Epithelial cell of proximal tubule (primary cell): ENCODE data around the gene ATP2B3. TPM values are rescaled to one million over a fixed set of nuclear protein-coding genes. Genes with fewer than 3 reads are reported as not detected.

Experiments
- DNase-seq: peaks from one replicate; pipeline ENCODE4 v3.0.0-alpha.2; 2011; ENCODE audit warnings: low read depth
- H3K4me3 ChIP-seq: 2 replicates; pipeline ENCODE4 v1.5.1; 2011; ENCODE audit warnings: low read depth, mild to moderate bottlenecking, low read length
- total RNA-seq: library from RNA; depleted of rRNA; stranded (reverse); fragments of >200 nt; gene quantifications from 2 replicates; pipeline ENCODE4 v1.2.3, GENCODE V29; 2015
- TF ChIP-seq, protein P1 (sequence below): conservative IDR thresholded peaks from 2 replicates; pipeline ENCODE4 v1.5.1; 2012; ENCODE audit warnings: low read depth, mild to moderate bottlenecking, low read length

ATP2B3 gene
- total RNA-seq, 1 donor from 2014 or later = not detected

DNA sequence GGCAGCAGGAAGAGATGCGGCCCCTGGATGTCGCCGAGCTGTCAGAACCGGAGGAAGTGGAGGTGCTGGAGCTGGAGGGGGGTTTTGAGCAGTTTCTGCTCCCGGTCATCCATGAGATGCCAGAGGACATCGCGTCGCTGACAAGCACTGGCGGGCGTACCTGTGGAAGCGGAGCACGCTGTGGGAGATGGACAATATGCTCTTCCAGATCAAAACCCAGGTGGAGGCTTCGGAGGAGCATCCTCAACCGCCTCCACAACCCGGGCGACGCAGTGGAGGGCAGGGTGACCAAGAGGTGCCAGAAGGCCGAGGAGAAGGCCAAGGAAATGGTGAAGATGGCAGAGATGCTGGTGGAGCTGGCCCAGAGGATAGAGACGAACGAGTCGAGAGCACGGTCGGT, 89.1 kb downstream of the ATP2B3 start:
- H3K4me3 ChIP-seq = no peak overlapping the region
- TF ChIP-seq, protein P1, sequence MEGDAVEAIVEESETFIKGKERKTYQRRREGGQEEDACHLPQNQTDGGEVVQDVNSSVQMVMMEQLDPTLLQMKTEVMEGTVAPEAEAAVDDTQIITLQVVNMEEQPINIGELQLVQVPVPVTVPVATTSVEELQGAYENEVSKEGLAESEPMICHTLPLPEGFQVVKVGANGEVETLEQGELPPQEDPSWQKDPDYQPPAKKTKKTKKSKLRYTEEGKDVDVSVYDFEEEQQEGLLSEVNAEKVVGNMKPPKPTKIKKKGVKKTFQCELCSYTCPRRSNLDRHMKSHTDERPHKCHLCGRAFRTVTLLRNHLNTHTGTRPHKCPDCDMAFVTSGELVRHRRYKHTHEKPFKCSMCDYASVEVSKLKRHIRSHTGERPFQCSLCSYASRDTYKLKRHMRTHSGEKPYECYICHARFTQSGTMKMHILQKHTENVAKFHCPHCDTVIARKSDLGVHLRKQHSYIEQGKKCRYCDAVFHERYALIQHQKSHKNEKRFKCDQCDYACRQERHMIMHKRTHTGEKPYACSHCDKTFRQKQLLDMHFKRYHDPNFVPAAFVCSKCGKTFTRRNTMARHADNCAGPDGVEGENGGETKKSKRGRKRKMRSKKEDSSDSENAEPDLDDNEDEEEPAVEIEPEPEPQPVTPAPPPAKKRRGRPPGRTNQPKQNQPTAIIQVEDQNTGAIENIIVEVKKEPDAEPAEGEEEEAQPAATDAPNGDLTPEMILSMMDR = no peak
- no peak for DNase-seq

DNA sequence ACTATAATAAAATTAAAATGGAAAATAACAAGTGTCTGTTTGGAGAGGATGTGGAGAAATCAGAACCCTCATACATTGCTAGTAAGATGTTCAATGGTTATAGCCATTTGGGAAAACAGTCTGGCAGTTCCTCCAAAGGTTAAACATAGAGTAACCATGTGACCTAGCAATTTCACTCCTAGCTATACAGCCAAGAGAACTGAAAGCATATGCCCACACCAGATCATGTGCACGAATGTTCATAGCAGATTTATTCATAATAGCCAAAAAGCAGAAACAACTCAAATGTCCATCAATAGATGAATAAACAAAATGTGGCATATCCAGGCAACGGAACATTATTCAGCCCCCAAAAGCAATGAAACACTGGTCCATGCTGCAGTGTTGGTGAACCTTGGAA, 90.9 kb downstream of the ATP2B3 start:
- TF ChIP-seq, protein P1 = no peak
- no peak for DNase-seq
- no peak overlapping the region for H3K4me3 ChIP-seq

DNA sequence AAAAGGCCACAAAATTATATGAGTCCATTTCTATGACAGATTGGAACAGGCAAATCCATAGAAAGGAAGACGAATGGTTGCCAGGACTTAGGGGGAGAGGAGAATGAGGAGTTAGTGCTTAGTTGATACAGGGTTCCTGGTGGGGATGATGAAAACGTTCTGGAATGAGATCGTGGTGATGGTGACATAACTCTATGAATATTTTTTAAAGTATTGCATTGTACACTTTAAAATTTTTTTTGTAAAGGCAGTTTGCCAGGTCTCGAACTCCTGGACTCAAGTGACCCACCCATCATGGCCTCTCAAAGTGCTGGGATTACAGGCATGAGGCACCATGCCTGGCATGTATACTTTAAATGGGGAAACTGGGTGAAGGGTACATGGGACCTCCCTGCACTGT, 91.4 kb downstream of the ATP2B3 start:
- no peak overlapping the region for H3K4me3 ChIP-seq
- TF ChIP-seq, protein P1 = no peak
- no peak for DNase-seq

DNA sequence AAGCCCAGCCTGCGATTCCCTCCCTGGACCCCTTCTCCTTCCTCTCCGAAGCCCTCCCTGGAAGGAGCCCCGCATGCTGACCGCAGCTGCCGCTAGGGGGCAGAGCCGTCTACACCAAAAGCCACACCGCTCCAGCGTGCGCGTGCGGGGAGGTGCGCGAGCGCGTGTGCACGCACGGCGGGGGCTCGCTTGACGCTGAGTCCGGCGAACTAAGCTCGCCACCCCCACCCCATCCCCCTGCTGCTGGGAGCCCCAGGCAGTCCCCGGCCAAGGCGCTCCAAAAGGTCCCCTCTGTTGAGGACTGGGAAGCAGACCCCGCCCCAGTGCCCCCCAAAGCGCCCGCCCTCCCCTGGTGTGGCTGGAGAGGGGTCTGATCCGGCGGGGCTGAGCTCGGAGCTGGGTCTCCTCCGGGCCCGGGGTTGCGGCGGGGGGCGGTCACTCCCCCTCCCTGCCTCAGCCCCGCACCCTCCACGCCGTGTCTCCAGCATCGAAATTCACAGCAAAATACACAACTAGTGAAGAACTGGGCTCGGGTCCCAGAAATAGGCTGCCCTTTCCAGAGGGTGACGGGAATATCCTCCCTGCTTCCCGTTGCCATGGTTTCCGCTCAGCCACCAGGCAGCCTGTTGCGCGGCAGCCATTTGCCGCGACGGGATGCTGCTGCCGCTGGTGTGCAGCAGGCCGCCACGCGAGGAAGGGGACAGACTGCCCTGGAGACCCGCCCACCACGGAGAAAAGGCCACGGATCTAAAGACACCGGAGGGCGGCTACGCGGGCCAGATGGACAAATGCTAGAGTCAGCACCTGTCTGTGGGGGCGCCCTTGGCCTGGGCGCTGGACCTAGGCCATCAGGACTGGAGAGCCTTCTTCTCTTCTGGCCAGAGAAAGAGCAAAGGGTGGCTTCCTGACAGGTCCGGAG, 92.7 kb downstream of the ATP2B3 start:
- DNase-seq = no peak
- TF ChIP-seq, protein P1 = peak; percentile 65
- H3K4me3 ChIP-seq = peak overlapping the region; percentile 21

DNA sequence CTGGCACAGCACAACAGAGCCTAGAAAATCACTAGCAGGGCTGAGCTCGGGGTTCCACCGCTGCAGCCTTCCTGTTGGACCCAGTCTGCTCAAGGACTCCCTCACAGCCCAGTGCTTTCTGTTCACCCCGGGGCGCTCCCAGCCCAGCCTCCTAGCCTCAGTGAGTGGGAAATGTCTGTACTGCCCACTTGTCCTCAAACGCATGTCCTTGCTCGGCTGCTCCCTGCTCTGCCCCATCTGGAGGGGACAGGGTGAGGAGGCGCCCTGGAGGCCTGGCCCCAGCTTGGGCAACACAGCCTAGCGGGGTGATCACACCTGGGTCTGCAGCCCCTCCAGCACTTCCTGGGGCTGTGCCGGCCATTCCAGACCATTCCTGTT, 93.4 kb downstream of the ATP2B3 start:
- H3K4me3 ChIP-seq = no peak overlapping the region
- DNase-seq = no peak
- TF ChIP-seq, protein P1 = peak; percentile 2

DNA sequence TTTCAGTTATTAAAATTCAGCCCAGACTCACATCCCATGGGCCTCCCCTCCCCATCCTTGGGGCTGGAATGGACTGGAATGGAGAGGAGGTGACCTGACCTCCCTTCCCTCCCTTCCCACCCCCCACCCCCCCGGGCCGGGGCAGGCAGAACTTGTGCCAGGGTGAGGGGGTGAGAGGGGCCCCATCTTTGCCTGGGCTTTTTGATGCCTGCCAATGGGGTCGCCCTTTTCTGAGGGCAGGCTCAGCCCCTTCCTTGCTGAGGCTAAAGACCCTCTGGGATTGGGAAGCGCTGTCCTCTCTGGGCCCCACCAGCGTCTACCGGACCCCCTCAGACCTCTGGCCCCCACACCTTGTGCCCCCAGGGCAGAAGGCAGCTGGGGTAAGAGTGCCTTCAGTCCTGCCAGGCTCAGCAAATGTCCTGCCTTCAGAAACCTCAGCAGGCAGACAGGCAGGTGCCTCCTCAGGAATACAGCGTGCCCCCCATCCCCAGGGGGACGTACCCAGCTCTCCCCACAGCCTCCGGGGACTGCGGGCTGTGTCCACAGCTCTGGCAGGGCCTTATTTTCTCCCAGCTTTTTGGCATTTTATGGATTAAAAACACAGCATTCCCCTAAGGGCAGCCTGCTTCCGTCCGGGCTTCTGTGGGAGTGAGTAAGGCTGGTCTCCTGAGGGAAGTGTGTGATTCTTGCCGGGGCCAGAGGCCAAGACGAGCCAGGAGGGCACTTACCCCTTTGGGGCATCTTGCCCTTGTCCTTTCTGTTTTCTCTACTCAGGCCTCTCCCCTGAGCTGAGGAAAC, 94.1 kb downstream of the ATP2B3 start:
- no peak overlapping the region for H3K4me3 ChIP-seq
- TF ChIP-seq, protein P1 = no peak
- DNase-seq = no peak
